Epithelial cell of proximal tubule (primary cell): ENCODE measurements around the gene SDCBP2. TPM values are rescaled to one million over a fixed set of nuclear protein-coding genes. Genes with fewer than 3 reads are reported as not detected.
A peak's percentile ranks its signal among the peaks of the same experiment; 100 is the strongest.

Experiments
- DNase-seq: peaks from one replicate; pipeline ENCODE4 v3.0.0-alpha.2; 2011; ENCODE audit warnings: low read depth
- H3K4me3 ChIP-seq: 2 replicates; pipeline ENCODE4 v1.5.1; 2011; ENCODE audit warnings: low read depth, mild to moderate bottlenecking, low read length
- CTCF ChIP-seq: conservative IDR thresholded peaks from 2 replicates; pipeline ENCODE4 v1.5.1; 2012; ENCODE audit warnings: low read depth, mild to moderate bottlenecking, low read length
- total RNA-seq: library from RNA; depleted of rRNA; stranded (reverse); fragments of >200 nt; gene quantifications from 2 replicates; pipeline ENCODE4 v1.2.3, GENCODE V29; 2015

SDCBP2 gene
- total RNA-seq, 1 donor from 2014 or later, result 5.1 TPM

DNA sequence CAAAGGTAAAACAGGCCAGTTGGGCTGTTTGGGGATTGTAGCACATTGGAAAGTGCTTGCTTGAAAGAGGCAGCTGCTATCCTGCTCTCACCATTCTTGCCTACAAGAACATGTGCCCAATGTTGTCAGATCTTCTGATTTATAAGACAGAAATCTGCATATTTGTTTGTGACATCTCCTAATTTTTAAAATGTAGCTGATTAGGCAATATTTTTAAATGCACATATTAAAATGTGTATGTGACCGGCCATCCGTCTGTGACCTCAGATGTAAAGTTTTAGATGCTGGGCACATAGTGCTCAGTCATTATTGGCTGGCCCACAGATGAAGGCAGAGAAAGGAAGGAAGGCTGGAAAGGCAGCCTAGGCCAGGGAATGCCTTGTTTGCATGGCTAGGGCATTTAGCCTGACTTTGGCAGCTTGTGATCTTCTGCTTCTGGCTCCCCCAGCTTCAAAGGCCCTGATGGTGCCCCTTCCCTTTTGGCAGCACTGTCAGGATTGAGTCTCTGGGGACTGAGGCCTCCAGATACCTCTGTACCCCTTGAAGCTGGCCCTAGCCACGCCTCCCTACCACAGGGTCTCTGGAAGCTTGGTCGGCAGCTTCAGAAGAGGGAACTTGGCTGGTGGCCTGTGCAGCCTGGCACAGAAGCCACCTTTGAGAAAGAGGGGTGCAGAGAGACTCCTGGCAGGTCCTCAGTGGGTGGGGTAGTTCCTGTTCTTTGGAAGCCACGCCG, 56.4 kb downstream of the SDCBP2 start:
- DNase-seq, result no peak
- no peak overlapping the region for H3K4me3 ChIP-seq
- no peak for TF ChIP-seq CTCF

- no peak overlapping the region for H3K4me3 ChIP-seq
- TF ChIP-seq CTCF, result no peak
- no peak for DNase-seq
Measured at GRCh38 chr20:1269850-1270249, 59.1 kb downstream of the SDCBP2 start.

DNA sequence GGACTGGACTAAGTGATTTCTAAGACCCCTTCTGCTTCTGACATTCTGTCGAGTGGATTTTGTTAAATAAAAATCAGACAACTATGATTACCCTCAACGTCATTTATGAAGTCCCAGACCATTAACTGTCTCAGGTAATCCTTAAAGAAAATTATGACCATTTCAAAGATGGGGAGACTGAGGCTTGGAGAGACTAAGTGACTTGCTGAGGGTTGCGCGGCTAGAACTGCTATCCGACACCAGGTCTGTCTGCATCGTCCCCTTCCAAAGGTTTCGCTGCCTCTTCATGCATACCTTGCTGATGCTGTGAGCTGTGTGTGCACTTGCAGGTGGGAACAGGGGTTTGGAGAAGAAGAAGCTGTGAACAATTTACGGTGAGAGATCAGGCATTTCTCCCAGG, 59.7 kb downstream of the SDCBP2 start:
- no peak overlapping the region for H3K4me3 ChIP-seq
- TF ChIP-seq CTCF, result no peak
- DNase-seq, result no peak

DNA sequence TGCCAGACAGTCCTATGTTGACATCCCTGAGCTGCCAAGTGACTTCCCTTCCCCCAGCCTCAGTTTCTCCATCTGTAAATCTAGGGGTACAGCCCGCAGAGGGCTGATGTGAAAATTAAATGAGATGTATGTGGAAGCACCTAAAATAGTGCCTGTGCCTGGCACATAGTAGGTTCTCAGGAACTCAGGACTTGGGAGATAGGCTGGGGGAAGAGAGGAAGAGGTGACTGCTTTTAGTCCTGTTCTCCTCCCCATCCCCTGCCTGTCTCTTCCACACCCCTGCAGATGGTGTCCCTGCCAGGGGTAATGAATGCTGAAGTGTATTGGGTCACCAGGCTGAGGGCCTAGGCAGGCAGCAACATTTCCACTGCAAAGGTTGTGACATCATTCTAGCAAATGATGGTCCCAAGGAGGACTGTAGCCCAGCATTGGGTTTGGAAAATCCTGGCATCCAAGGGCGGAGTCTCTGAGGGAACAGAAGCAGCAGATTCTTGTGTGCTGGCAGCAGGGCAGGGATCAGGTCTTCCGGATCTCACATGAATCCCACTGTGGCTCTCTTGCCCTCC, 61.0 kb downstream of the SDCBP2 start:
- no peak overlapping the region for H3K4me3 ChIP-seq
- DNase-seq, result no peak
- no peak for TF ChIP-seq CTCF

GRCh38 chr20:1267161-1267560, 61.8 kb downstream of the SDCBP2 start:
- DNase-seq, result no peak
- peak overlapping the region; percentile 77 for H3K4me3 ChIP-seq
- TF ChIP-seq CTCF, result no peak

DNA sequence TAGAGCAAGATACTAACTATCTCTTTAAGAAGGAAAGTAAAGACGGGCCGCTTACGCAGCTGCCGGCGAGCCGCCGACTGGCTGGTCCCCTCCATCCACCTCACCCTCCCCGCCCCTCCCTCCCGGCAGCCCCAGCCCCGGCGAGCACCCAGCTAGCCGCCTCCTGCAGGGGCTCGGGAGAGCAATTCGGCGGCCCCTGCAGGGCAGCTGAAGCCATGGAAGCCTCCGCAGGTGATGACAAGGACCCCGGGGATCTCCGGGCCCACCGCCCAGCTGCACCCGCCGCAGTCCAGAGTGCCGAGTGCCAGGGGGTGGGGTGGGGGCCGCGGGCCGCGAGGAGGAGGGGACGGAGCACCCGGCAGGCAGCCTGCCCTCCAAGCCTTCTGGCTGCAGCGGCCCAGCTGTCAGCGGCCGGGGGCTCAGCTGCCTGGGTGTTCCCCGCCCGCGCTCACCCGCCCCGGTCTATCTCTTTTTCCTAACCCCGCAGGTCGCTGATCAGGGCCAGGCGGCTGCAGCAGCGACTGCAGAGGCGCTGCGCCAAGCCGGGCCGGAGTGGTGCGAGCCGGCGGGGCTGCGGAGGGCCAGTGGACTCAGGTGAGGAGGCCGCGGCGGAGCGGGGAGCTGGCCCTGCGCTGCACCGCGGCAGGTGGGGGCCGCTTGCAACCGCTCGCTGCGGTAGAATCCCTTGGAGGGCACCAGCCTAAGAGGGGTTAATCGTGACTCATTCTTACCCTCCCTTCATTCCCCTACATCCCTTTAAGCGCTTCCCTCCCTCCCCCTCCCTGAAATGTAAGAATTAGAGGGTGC, 62.6 kb downstream of the SDCBP2 start, which contains the start of gene SNPH:
Gene SNPH (plus strand): TSS at position 128 of the 807 bp plus-strand sequence. CDS start 29,946 bp downstream, outside the sequence.
- no peak for TF ChIP-seq CTCF
- DNase-seq, result no peak
- peak within 1 kb of the TSS; percentile 77 for H3K4me3 ChIP-seq
